ENCODE data around the gene IQSEC2. TPM values are rescaled to one million over a fixed set of nuclear protein-coding genes. Genes with fewer than 3 reads are reported as not detected.
A peak's percentile ranks its signal among the peaks of the same experiment; 100 is the strongest.

The IQSEC2 gene
- total RNA-seq, 1 donor from 2014 or later = 17.3 TPM

DNA sequence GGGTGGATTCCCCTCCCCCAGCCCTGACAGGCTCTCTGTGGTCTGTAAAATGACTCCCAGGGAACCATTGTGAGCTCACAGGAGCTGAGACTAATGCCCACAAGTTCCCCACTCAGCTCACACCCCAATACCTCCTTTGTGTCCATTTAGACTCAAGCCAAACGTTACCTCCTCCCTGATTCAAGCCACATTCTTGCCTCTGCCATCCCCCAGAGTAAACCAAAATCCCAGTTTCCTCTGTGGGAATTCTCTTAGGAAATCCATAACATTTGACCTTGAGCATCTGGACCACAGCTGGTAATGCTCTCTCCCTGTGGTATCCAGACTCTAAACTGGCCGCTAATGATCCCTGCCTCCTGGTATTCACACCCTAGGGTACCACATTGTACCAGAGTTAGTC is 30.1 kb downstream of the IQSEC2 start:
- no peak for ATAC-seq
- H3K9me3 ChIP-seq = no peaks in the 10 kb centered on the region
- DNase-seq = no peak
- TF ChIP-seq, protein P1, sequence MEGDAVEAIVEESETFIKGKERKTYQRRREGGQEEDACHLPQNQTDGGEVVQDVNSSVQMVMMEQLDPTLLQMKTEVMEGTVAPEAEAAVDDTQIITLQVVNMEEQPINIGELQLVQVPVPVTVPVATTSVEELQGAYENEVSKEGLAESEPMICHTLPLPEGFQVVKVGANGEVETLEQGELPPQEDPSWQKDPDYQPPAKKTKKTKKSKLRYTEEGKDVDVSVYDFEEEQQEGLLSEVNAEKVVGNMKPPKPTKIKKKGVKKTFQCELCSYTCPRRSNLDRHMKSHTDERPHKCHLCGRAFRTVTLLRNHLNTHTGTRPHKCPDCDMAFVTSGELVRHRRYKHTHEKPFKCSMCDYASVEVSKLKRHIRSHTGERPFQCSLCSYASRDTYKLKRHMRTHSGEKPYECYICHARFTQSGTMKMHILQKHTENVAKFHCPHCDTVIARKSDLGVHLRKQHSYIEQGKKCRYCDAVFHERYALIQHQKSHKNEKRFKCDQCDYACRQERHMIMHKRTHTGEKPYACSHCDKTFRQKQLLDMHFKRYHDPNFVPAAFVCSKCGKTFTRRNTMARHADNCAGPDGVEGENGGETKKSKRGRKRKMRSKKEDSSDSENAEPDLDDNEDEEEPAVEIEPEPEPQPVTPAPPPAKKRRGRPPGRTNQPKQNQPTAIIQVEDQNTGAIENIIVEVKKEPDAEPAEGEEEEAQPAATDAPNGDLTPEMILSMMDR (IDR thresholded peaks at IDR 0.05) = no peak
- intact Hi-C loops (cut with DNase I) = no loop called here
- no peak overlapping the region for H3K4me3 ChIP-seq
- no peak overlapping the region for H3K27ac ChIP-seq
- no peaks in the 10 kb centered on the region for H3K27me3 ChIP-seq
- no peaks in the 10 kb centered on the region for H3K36me3 ChIP-seq
- H3K4me1 ChIP-seq = no peaks in the 10 kb centered on the region

DNA sequence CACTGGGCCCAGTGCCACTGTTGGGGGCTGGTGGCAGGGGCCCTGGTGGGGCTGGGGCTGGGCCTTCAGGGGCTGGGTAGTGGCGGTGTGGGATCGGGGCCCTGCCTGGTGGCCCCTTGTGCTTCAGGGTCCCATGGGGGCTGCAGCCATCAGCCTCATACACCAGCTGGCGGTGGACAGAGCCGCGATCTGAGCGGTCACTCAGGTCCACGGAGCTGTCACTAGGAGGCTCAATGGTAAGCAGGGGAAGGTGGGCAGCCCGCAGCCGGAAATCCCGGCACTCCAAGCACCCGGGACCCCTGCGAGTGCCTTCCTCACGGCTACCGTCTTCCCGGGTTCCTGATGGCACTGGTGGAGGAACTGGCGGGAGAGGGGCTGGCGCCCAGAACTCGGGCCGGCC is 30.8 kb downstream of the IQSEC2 start:
- H3K4me1 ChIP-seq = no peaks in the 10 kb centered on the region
- no peak overlapping the region for H3K27ac ChIP-seq
- H3K9me3 ChIP-seq = no peaks in the 10 kb centered on the region
- ATAC-seq (no peak), DNase-seq (no peak)
- intact Hi-C loops (cut with DNase I) = no loop called here
- TF ChIP-seq, protein P1 (IDR thresholded peaks at IDR 0.05) = no peak
- no peak overlapping the region for H3K4me3 ChIP-seq
- no peaks in the 10 kb centered on the region for H3K27me3 ChIP-seq
- H3K36me3 ChIP-seq = no peaks in the 10 kb centered on the region

DNA sequence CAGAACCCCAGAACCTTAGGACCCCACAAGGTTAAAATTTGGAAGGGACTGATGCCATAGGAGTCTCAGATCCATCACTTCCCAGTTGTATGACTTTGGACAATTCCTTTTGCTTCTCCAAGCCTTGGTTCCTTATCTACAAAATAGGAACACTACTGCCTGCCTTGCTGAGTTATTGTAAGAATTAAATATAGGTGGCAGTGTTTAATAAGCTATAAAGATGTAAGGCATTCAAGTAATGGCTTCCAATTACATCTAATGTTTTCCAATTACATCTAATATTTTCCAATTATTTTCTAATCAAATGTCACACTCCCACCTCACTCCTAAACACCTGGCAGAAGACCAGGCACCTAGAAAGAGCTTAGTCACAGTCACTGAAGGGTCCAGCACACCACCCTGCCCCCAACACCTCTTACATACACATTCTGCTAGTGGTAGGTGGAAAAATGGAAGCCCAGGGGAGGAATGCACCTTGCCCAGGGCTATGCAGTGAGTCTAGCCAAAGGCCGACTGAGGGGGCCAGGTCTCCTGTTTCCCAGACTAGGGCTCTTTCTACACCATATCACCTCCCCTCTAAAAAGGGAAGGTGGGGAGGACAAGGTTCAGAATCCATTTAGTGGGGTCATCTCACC is 31.9 kb downstream of the IQSEC2 start:
- no peaks in the 10 kb centered on the region for H3K27me3 ChIP-seq
- TF ChIP-seq, protein P1 (IDR thresholded peaks at IDR 0.05) = no peak
- ATAC-seq (no peak), DNase-seq (no peak)
- H3K4me3 ChIP-seq = no peak overlapping the region
- H3K4me1 ChIP-seq = no peaks in the 10 kb centered on the region
- no peaks in the 10 kb centered on the region for H3K36me3 ChIP-seq
- H3K27ac ChIP-seq = no peak overlapping the region
- no peaks in the 10 kb centered on the region for H3K9me3 ChIP-seq
- intact Hi-C loops (cut with DNase I) = no loop called here

DNA sequence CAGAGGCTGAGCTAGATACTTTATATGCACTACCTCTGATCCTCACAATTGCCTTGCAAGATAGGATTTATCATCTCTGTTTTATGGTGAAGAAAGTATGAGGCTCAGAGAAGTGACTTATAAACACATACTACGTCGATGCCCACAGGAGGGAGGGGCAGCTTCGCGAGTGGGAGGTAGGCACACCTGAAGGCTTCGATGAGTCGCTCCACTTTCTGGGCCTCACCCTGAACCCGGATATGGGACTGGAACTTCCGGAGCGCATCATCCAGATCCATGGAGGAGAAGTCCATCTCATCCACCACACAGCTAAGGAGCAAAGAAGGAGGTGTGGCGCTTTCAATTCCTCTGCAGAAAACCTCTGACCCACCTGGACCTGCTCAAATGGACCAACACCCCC is 33.5 kb downstream of the IQSEC2 start:
- H3K27me3 ChIP-seq = no peaks in the 10 kb centered on the region
- no peaks in the 10 kb centered on the region for H3K9me3 ChIP-seq
- TF ChIP-seq, protein P1 (IDR thresholded peaks at IDR 0.05) = no peak
- H3K4me1 ChIP-seq = no peaks in the 10 kb centered on the region
- no peak for ATAC-seq
- no peak overlapping the region for H3K4me3 ChIP-seq
- intact Hi-C loops (cut with DNase I) = no loop called here
- no peak overlapping the region for H3K27ac ChIP-seq
- DNase-seq = no peak
- H3K36me3 ChIP-seq = no peaks in the 10 kb centered on the region

DNA sequence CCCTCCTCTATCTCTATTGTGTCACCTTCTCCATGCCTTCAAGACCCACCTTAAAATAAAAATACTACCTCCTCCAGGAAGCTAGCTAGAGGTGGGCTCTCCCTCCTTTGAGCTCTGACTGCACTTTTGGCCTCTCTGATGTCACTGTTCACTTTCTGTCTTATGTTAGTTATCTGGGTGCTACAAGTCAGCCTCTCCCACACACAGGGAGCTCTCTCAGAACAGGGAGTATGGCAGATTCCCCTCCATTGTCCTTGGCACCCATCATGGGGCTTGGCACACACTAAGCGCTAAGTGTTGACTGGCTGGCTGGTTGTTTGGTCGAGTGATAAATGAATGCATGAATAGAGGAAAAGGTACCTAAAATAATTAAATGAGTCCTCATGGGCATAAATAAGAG is 35.2 kb downstream of the IQSEC2 start:
- Histone ChIP-seq H3K27me3 (no peaks in the 10 kb centered on the region), H3K4me1 (no peaks in the 10 kb centered on the region), H3K4me3 (no peak overlapping the region), H3K36me3 (no peaks in the 10 kb centered on the region), H3K9me3 (no peaks in the 10 kb centered on the region), H3K27ac (no peak overlapping the region)
- DNase-seq (no peak), ATAC-seq (no peak)
- TF ChIP-seq, protein P1 (IDR thresholded peaks at IDR 0.05) = no peak
- intact Hi-C loops (cut with DNase I) = no loop called here

DNA sequence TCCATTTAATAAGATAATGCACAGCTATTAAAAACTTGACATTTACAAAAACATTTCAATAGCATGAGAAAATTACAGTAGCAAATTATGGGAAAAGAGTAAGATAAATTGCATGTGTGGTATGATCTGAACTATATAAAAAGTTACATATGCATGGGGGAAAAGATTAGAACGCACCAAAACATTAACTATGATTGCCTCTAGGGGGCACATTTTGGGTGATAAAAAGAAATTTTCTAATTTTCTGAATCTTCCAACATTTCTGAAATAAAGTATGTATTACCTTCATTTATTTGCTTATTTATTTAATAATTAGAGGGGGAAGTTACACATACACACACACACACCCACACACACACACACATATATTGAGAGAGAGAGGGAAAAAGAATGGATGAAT is 36.8 kb downstream of the IQSEC2 start:
- intact Hi-C loops (cut with DNase I) = no loop called here
- Histone ChIP-seq H3K9me3 (no peaks in the 10 kb centered on the region), H3K36me3 (no peaks in the 10 kb centered on the region), H3K4me1 (no peaks in the 10 kb centered on the region), H3K27ac (no peak overlapping the region), H3K27me3 (no peaks in the 10 kb centered on the region), H3K4me3 (no peak overlapping the region)
- no peak for DNase-seq
- no peak for ATAC-seq
- TF ChIP-seq, protein P1 (IDR thresholded peaks at IDR 0.05) = peak; percentile 16

All from upper lobe of right lung (tissue), 1 donor.